SU-DHL-6 (cell line): ENCODE results near the gene SHISA5.

Source experiments
- H2AFZ ChIP-seq: fragments of 200-600 bp; sonication (generic); 2 replicates; pipeline ENCODE4 v1.6.1; 2014; ENCODE audit warnings: low read depth, mild to moderate bottlenecking, moderate library complexity, mixed read lengths, antibody characterized with exemption, low read length; ENCODE audit not compliant: severe bottlenecking
- H3F3A ChIP-seq: fragments of 200-600 bp; shearing (Covaris generic); 2 replicates; pipeline ENCODE4 v1.6.0; 2016; ENCODE audit warnings: antibody characterized with exemption, mild to moderate bottlenecking; ENCODE audit not compliant: insufficient read depth
- H3K27ac ChIP-seq: fragments of 200-600 bp; sonication (generic); 2 replicates; pipeline ENCODE4 v1.5.1; 2016; ENCODE audit warnings: low read depth, mild to moderate bottlenecking, low read length, moderate library complexity, mixed read lengths
- H3K27me3 ChIP-seq: fragments of 200-600 bp; sonication (generic), shearing (Covaris generic); 2 replicates; pipeline ENCODE4 v1.6.0; 2014; ENCODE audit warnings: mild to moderate bottlenecking, low read length
- H3K36me3 ChIP-seq: fragments of 200-600 bp; sonication (generic); 2 replicates; pipeline ENCODE4 v1.6.1; 2014; ENCODE audit warnings: mild to moderate bottlenecking, low read length, mixed read lengths
- H3K4me2 ChIP-seq: fragments of 300-600, 200-600 bp; shearing (Covaris generic), sonication (generic); 2 replicates; pipeline ENCODE4 v1.6.0; 2014; ENCODE audit warnings: low read length, low read depth, mild to moderate bottlenecking; ENCODE audit not compliant: poor library complexity, severe bottlenecking
- H3K4me3 ChIP-seq: fragments of 200-600 bp; sonication (generic); 2 replicates; pipeline ENCODE4 v1.5.1; 2014; ENCODE audit warnings: antibody characterized with exemption, low read length, mild to moderate bottlenecking, mixed read lengths; ENCODE audit not compliant: insufficient read depth, poor library complexity, severe bottlenecking
- H3K79me2 ChIP-seq: fragments of 200-600 bp; sonication (generic); 2 replicates; pipeline ENCODE4 v1.6.1; 2014; ENCODE audit warnings: mild to moderate bottlenecking, low read length, moderate library complexity; ENCODE audit not compliant: insufficient read depth
- H3K9ac ChIP-seq: fragments of 200-600 bp; sonication (generic); 2 replicates; pipeline ENCODE4 v1.7.0; 2014; ENCODE audit warnings: mild to moderate bottlenecking, low read length
- H3K9me2 ChIP-seq: fragments of 200-600 bp; sonication (generic); replicated peaks from 2 replicates; pipeline ENCODE4 v1.6.1; 2014; ENCODE audit warnings: low read length; ENCODE audit not compliant: insufficient read depth
- H3K9me3 ChIP-seq: fragments of 200-600 bp; sonication (generic); 2 replicates; pipeline ENCODE4 v1.6.1; 2014; ENCODE audit warnings: low read length, mixed read lengths; ENCODE audit not compliant: insufficient read depth
- H4K20me1 ChIP-seq: fragments of 200-600 bp; sonication (generic); 2 replicates; pipeline ENCODE4 v1.6.1; 2014; ENCODE audit warnings: low read depth, mild to moderate bottlenecking, antibody characterized with exemption, low read length, moderate library complexity, mixed read lengths
- CTCF ChIP-seq: fragments of 200-600 bp; sonication (generic); IDR thresholded peaks from one replicate; pipeline ENCODE4 v1.5.1; 2017; ENCODE audit warnings: antibody characterized with exemption, mild to moderate bottlenecking, low read length, moderate library complexity; ENCODE audit not compliant: insufficient read depth, poor library complexity, severe bottlenecking
- EZH2phosphoT487 ChIP-seq: fragments of 200-600 bp; sonication (generic), shearing (Covaris generic); conservative IDR thresholded peaks from 2 replicates; pipeline ENCODE4 v1.6.1; 2018; ENCODE audit warnings: mild to moderate bottlenecking, antibody characterized with exemption, low read length, moderate library complexity, mixed read lengths

SHISA5 gene

GRCh38 chr3:48436855-48437254 is 67.1 kb downstream of the SHISA5 start:
- H3K36me3 ChIP-seq: 0 out of 2 replicates have a peak, but pooled peaks cover 5% of the 10 kb centered on the region
- no peak overlapping the region for H2AFZ ChIP-seq
- H3K4me3 ChIP-seq: no peak overlapping the region
- H3F3A ChIP-seq: peaks cover 20% of the 10 kb centered on the region
- H3K79me2 ChIP-seq: peaks cover 23% of the 10 kb centered on the region
- no peak for TF ChIP-seq EZH2phosphoT487
- no peak for TF ChIP-seq CTCF
- H3K9me3 ChIP-seq: no peaks in the 10 kb centered on the region
- H3K9ac ChIP-seq: no peak overlapping the region
- H3K27me3 ChIP-seq: no peaks in the 10 kb centered on the region
- no peak overlapping the region for H3K4me2 ChIP-seq
- no peaks in the 10 kb centered on the region for H4K20me1 ChIP-seq
- H3K27ac ChIP-seq: peak overlapping the region; percentile 6; the same call in 1 of the 2 replicates
- H3K9me2 ChIP-seq: no peaks in the 10 kb centered on the region

- H3K36me3 ChIP-seq: 0 out of 2 replicates have a peak, but pooled peaks cover 1% of the 10 kb centered on the region
- H3K27me3 ChIP-seq: no peaks in the 10 kb centered on the region
- H3K27ac ChIP-seq: peak overlapping the region; percentile 6; the same call in 1 of the 2 replicates
- H3K9me3 ChIP-seq: no peaks in the 10 kb centered on the region
- peaks cover 17% of the 10 kb centered on the region for H3F3A ChIP-seq
- no peaks in the 10 kb centered on the region for H3K9me2 ChIP-seq
- H3K4me2 ChIP-seq: no peak overlapping the region
- no peak overlapping the region for H3K9ac ChIP-seq
- no peaks in the 10 kb centered on the region for H4K20me1 ChIP-seq
- H3K4me3 ChIP-seq: no peak overlapping the region
- TF ChIP-seq CTCF (no peak), EZH2phosphoT487 (no peak)
- no peak overlapping the region for H2AFZ ChIP-seq
- H3K79me2 ChIP-seq: peaks cover 19% of the 10 kb centered on the region
Measured at GRCh38 chr3:48436477-48436787, 67.5 kb downstream of the SHISA5 start.

- H3K4me2 ChIP-seq: peak overlapping the region; percentile 11
Measured at GRCh38 chr3:48435774-48436476, 68.0 kb downstream of the SHISA5 start.

More at GRCh38 chr3:48435774-48436476, 68.0 kb downstream of the SHISA5 start:
- H3K27me3 ChIP-seq: no peaks in the 10 kb centered on the region
- peak overlapping the region; percentile 6; the same call in 1 of the 2 replicates for H3K27ac ChIP-seq
- H3K79me2 ChIP-seq: peaks cover 14% of the 10 kb centered on the region
- no peak overlapping the region for H3K9ac ChIP-seq
- H3K9me2 ChIP-seq: no peaks in the 10 kb centered on the region
- no peak overlapping the region for H2AFZ ChIP-seq
- H3F3A ChIP-seq: peaks cover 15% of the 10 kb centered on the region
- TF ChIP-seq CTCF (peak; percentile 100), EZH2phosphoT487 (no peak)
- H3K36me3 ChIP-seq: no peaks in the 10 kb centered on the region
- no peak overlapping the region for H3K4me3 ChIP-seq
- no peaks in the 10 kb centered on the region for H3K9me3 ChIP-seq
- no peaks in the 10 kb centered on the region for H4K20me1 ChIP-seq
